Amniotic epithelial cell (primary cell): ENCODE results near the gene DTNB.

ENCODE experiments used
- DNase-seq: peaks from one replicate; pipeline ENCODE4 v3.0.0-alpha.2; 2010; ENCODE audit warnings: low read depth

Gene DTNB

GRCh38 chr2:25386971-25387875 is 286.2 kb downstream of the DTNB start:
- DNase-seq, result no peak

GRCh38 chr2:25385910-25386309 is 287.5 kb downstream of the DTNB start:
- DNase-seq, result no peak

- DNase-seq, result no peak
These were observed 289.6 kb downstream of the DTNB start for GRCh38 chr2:25383806-25384205.

GRCh38 chr2:25381502-25381901 is 291.9 kb downstream of the DTNB start:
- no peak for DNase-seq

GRCh38 chr2:25380586-25381375 is 292.6 kb downstream of the DTNB start:
- DNase-seq, result peak; percentile 21

GRCh38 chr2:25380023-25380422 is 293.4 kb downstream of the DTNB start:
- DNase-seq, result no peak

- no peak for DNase-seq
These were observed 293.8 kb downstream of the DTNB start for GRCh38 chr2:25379535-25379934.

- DNase-seq, result no peak
These were observed 294.5 kb downstream of the DTNB start for GRCh38 chr2:25378731-25379490.

- no peak for DNase-seq
These were observed 295.5 kb downstream of the DTNB start for GRCh38 chr2:25377822-25378421.

GRCh38 chr2:25376750-25377621 is 296.4 kb downstream of the DTNB start:
- peak; percentile 71 for DNase-seq

GRCh38 chr2:25375989-25376545 is 297.3 kb downstream of the DTNB start:
- no peak for DNase-seq

GRCh38 chr2:25375371-25375988 is 297.9 kb downstream of the DTNB start:
- DNase-seq, result peak; percentile 13

GRCh38 chr2:25374827-25375226 is 298.6 kb downstream of the DTNB start:
- no peak for DNase-seq

GRCh38 chr2:25374411-25374810 is 299.0 kb downstream of the DTNB start:
- no peak for DNase-seq

GRCh38 chr2:25373269-25373981 is 300.0 kb downstream of the DTNB start:
- DNase-seq, result no peak

GRCh38 chr2:25372405-25373268 is 300.7 kb downstream of the DTNB start:
- DNase-seq, result no peak

- DNase-seq, result no peak
These were observed 301.8 kb downstream of the DTNB start for GRCh38 chr2:25371253-25372241.
